ENCODE measurements around the gene MIS18A.

DNA sequence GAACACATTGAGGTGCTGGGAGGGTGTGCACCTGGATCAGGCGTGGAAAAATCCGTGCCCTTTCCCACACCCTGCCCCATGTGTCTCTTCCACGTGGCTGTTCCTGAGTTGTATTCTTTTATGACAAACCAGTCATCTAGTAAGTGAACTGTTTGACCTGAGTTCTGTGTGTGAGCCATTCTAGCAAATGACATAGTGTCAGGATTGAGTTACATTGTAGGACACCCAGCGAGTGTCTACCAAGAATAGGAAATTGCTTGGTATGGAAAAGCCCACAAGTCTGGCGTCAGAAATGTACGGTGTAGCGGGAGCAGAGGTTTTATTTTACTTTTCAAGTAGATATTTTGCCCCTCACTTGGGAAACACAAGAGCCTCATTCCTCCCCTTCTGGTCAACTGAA, 18.6 kb upstream of the MIS18A start:
- TF ChIP-seq GABPA (IDR thresholded peaks at IDR 0.05; ENCODE audit: low read depth) (no peak), YY1 (IDR thresholded peaks at IDR 0.05; ENCODE audit: low read depth, low read length) (no peak), SP1 (IDR thresholded peaks at IDR 0.05; ENCODE audit: low read depth, low read length) (no peak)
- TF ChIP-seq, protein P1, sequence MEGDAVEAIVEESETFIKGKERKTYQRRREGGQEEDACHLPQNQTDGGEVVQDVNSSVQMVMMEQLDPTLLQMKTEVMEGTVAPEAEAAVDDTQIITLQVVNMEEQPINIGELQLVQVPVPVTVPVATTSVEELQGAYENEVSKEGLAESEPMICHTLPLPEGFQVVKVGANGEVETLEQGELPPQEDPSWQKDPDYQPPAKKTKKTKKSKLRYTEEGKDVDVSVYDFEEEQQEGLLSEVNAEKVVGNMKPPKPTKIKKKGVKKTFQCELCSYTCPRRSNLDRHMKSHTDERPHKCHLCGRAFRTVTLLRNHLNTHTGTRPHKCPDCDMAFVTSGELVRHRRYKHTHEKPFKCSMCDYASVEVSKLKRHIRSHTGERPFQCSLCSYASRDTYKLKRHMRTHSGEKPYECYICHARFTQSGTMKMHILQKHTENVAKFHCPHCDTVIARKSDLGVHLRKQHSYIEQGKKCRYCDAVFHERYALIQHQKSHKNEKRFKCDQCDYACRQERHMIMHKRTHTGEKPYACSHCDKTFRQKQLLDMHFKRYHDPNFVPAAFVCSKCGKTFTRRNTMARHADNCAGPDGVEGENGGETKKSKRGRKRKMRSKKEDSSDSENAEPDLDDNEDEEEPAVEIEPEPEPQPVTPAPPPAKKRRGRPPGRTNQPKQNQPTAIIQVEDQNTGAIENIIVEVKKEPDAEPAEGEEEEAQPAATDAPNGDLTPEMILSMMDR (IDR thresholded peaks at IDR 0.05 in 2 of 3, conservative IDR thresholded peaks at IDR 0.05 in 1 of 3; ENCODE audit: control insufficient read depth in 2 of 3, extremely low read depth in 1 of 3, insufficient read depth in 1 of 3, low read depth in 3 of 3, low read length in 3 of 3) = no peak
- TF ChIP-seq, protein P2, sequence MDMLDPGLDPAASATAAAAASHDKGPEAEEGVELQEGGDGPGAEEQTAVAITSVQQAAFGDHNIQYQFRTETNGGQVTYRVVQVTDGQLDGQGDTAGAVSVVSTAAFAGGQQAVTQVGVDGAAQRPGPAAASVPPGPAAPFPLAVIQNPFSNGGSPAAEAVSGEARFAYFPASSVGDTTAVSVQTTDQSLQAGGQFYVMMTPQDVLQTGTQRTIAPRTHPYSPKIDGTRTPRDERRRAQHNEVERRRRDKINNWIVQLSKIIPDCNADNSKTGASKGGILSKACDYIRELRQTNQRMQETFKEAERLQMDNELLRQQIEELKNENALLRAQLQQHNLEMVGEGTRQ (IDR thresholded peaks at IDR 0.05; ENCODE audit: borderline replicate concordance, low read depth, low read length) = no peak
